K562 (cell line): ENCODE measurements around the gene MYO16. TPM values are rescaled to one million over a fixed set of nuclear protein-coding genes. Genes with fewer than 3 reads are reported as not detected.

Experiments used
- ATAC-seq: fragments of 200-7000 bp; cut with Tn5 transposase; 3 replicates; pipeline ENCODE4 v1.9.1; 2020; ENCODE audit warnings: moderate library complexity
- BruUV-seq: library from RNA; stranded (reverse); fragments of 400-500 nt; replicated peaks from 2 replicates; lab custom pipeline; 2021; lab: Mats Ljungman, UMichigan
- CTCF ChIA-PET: fragments of 300-600 bp; formaldehyde crosslinking; extraction: SDS; loops from one replicate; lab custom pipeline; 2021; ENCODE audit warnings: low intra/inter-chr PET ratio; lab: Yijun Ruan, JAX
- POLR2A ChIA-PET: fragments of 300-600, 350-650 bp; sonication (Branson Sonifier 250); formaldehyde crosslinking; extraction: SDS; loops from one replicate; lab custom pipeline; 2021; ENCODE audit warnings: antibody characterized with exemption, inconsistent platforms; lab: Yijun Ruan, JAX
- DNase-seq, 4 experiments: peaks; one replicate each; pipeline versions ENCODE4 v3.0.0 to v3.0.0-alpha.2; 2011 to 2018; ENCODE audit warnings: low spot score in 3 of 4, mixed read lengths in 3 of 4; ENCODE audit errors: extremely low read depth in 1 of 4
- FAIRE-seq: peaks from 2 replicates; lab custom pipeline; 2011; peaks lifted over from hg19 to GRCh38; lab: Jason Lieb, UNC
- H2AFZ ChIP-seq: 2 replicates; pipeline ENCODE4 v1.6.0; 2011; ENCODE audit warnings: low read depth, low read length, control low read depth, inconsistent platforms
- H3K27ac ChIP-seq: fragments of 200-600 bp; 3 replicates; pipeline ENCODE4 v1.8.0; 2011; ENCODE audit warnings: low read depth, mild to moderate bottlenecking, control low read depth, inconsistent platforms, low read length, moderate library complexity, mixed read lengths; ENCODE audit errors: extremely low read depth
- H3K27me3 ChIP-seq, 2 experiments: fragments of 300-600 bp in 1 of 2; 2 replicates in 1 of 2; 3 replicates in 1 of 2; pipeline versions ENCODE4 v1.6.0 to v1.8.0; 2011; ENCODE audit warnings: inconsistent platforms in 2 of 2, low read length in 2 of 2, mild to moderate bottlenecking in 1 of 2, mixed read lengths in 1 of 2, moderate library complexity in 1 of 2; ENCODE audit not compliant: control insufficient read depth in 2 of 2, insufficient read depth in 2 of 2
- H3K36me3 ChIP-seq: fragments of 300-600 bp; 3 replicates; pipeline ENCODE4 v1.8.0; 2011; ENCODE audit warnings: mild to moderate bottlenecking, low read length, inconsistent platforms; ENCODE audit not compliant: control insufficient read depth, insufficient read depth
- H3K4me1 ChIP-seq, 2 experiments: fragments of 200-600 bp in 1 of 2; replicated peaks in 1 of 2; 2 replicates in 1 of 2; 3 replicates in 1 of 2; pipeline versions ENCODE4 v1.5.1 to v1.8.0; 2011; ENCODE audit warnings: inconsistent platforms in 2 of 2, low read length in 2 of 2, mild to moderate bottlenecking in 1 of 2, mixed read lengths in 1 of 2, moderate library complexity in 1 of 2; ENCODE audit not compliant: control insufficient read depth in 2 of 2, insufficient read depth in 2 of 2
- H3K4me2 ChIP-seq: 2 replicates; pipeline ENCODE4 v1.6.1; 2011; ENCODE audit warnings: low read length, control low read depth, inconsistent platforms, mixed read lengths; ENCODE audit not compliant: insufficient read depth
- H3K4me3 ChIP-seq: fragments of 200-600 bp; sonication (generic), shearing (Covaris generic); 2 replicates; pipeline ENCODE4 v1.5.1; 2016; ENCODE audit warnings: control low read depth, inconsistent platforms
- H3K79me2 ChIP-seq: fragments of 200-600 bp; 3 replicates; pipeline ENCODE4 v1.8.0; 2011; ENCODE audit warnings: low read length, inconsistent platforms; ENCODE audit not compliant: control insufficient read depth, insufficient read depth
- H3K9ac ChIP-seq, 2 experiments: 2 replicates each; pipeline versions ENCODE4 v1.6.0 to v1.6.1; 2011; ENCODE audit warnings: low read depth in 2 of 2, low read length in 2 of 2, control low read depth in 1 of 2, inconsistent platforms in 1 of 2, mild to moderate bottlenecking in 1 of 2, mixed read lengths in 1 of 2; ENCODE audit not compliant: insufficient read depth in 1 of 2
- H3K9me1 ChIP-seq: one replicate; pipeline ENCODE4 v1.6.0; 2011; ENCODE audit warnings: inconsistent platforms, mild to moderate bottlenecking, low read length, moderate library complexity; ENCODE audit not compliant: control insufficient read depth, insufficient read depth
- H3K9me3 ChIP-seq: replicated peaks from 2 replicates; pipeline ENCODE4 v1.5.1; 2011; ENCODE audit warnings: low read depth, low read length, inconsistent platforms; ENCODE audit not compliant: control insufficient read depth, insufficient read depth
- H4K20me1 ChIP-seq: replicated peaks from 2 replicates; pipeline ENCODE4 v1.6.1; 2011; ENCODE audit warnings: low read length, inconsistent platforms, mixed read lengths; ENCODE audit not compliant: control insufficient read depth, insufficient read depth
- ATF3 ChIP-seq, 2 experiments: fragments of 450-650 bp in 1 of 2; sonication (generic) in 1 of 2; formaldehyde crosslinking in 1 of 2; IDR thresholded peaks in 1 of 2; conservative IDR thresholded peaks in 1 of 2; 2 replicates each; pipeline versions ENCODE4 v1.6.1 to v1.8.1; 2016 to 2023; ENCODE audit warnings: mild to moderate bottlenecking in 2 of 2, moderate library complexity in 2 of 2, inconsistent platforms in 1 of 2, missing genetic modification reagents in 1 of 2
- E2F1 ChIP-seq: sonication (generic); formaldehyde crosslinking; IDR thresholded peaks from 2 replicates; pipeline ENCODE4 v1.8.1; 2023; ENCODE audit warnings: mild to moderate bottlenecking, missing genetic modification reagents, moderate library complexity
- EZH2 ChIP-seq: IDR thresholded peaks from 2 replicates; pipeline ENCODE4 v1.6.1; 2012; ENCODE audit warnings: low read depth, mild to moderate bottlenecking, inconsistent platforms, low read length, borderline replicate concordance
- GTF3C2 ChIP-seq: IDR thresholded peaks from 3 replicates; pipeline ENCODE4 v1.6.1; 2011; ENCODE audit warnings: borderline replicate concordance, mild to moderate bottlenecking, moderate library complexity; ENCODE audit not compliant: insufficient read length; ENCODE audit errors: extremely low read depth
- KLF10 ChIP-seq: fragments of 250-450 bp; sonication (Bioruptor Pico); IDR thresholded peaks from 2 replicates; pipeline ENCODE4 v1.6.1; 2021; ENCODE audit warnings: matching md5 sums
- NCOA1 ChIP-seq: fragments of 450-650 bp; IDR thresholded peaks from 2 replicates; pipeline ENCODE4 v1.6.1; 2016; ENCODE audit warnings: low read depth
- NELFE ChIP-seq: IDR thresholded peaks from 2 replicates; pipeline ENCODE4 v1.6.1; 2011; ENCODE audit warnings: mild to moderate bottlenecking; ENCODE audit not compliant: insufficient read depth, insufficient read length
- PHB2 ChIP-seq: fragments of 450-650 bp; IDR thresholded peaks from 2 replicates; pipeline ENCODE4 v1.6.1; 2017; ENCODE audit warnings: low read depth
- TCF7 ChIP-seq: sonication (generic); IDR thresholded peaks from 2 replicates; pipeline ENCODE4 v1.6.1; 2016; ENCODE audit warnings: antibody characterized with exemption, borderline replicate concordance
- ZFP30 ChIP-seq: fragments of 250-450 bp; sonication (Bioruptor Pico); IDR thresholded peaks from 2 replicates; pipeline ENCODE4 v1.8.0; 2022; ENCODE audit warnings: moderate library complexity, mild to moderate bottlenecking, inconsistent platforms, borderline replicate concordance
- ZNF197 ChIP-seq: fragments of 200-800 bp; sonication (Bioruptor generic); IDR thresholded peaks from 2 replicates; pipeline ENCODE4 v1.6.1; 2016; ENCODE audit warnings: low read depth, missing genetic modification characterization, missing compliant biosample characterization
- WGBS: fragments of 100-300 bp; shearing (Covaris generic); methylation state at CpG from one replicate; pipeline ENCODE4 v1.1.6; 2016; ENCODE audit warnings: low coverage, mixed read lengths; ENCODE audit not compliant: insufficient coverage; ENCODE audit errors: missing lambda C conversion rate; 5-methylcytosine and 5-hydroxymethylcytosine counted together
- in situ Hi-C: fragments of 300-500 bp; cut with MboI; formaldehyde crosslinking; loops from 4 replicates; pipeline ENCODE4 v1.15.0; 2018; ENCODE audit warnings: inconsistent platforms, mixed read lengths
- intact Hi-C: fragments of 100-400 bp; cut with micrococcal nuclease; formaldehyde crosslinking; loops from 2 replicates; pipeline ENCODE4 v1.14.2; 2022
- polyA plus RNA-seq, 8 experiments: library from polyadenylated mRNA; depleted of rRNA in 4 of 8; stranded (reverse) in 5 of 8; unstranded in 3 of 8; fragments of >200 nt; fragmentation: Nextera tagmentation in 2 of 8; fragmentation: Illumina TruSeq in 1 of 8; extraction: Ambion mirVana in 2 of 8; extraction: Trizol in 1 of 8; gene quantifications; 2 replicates each; pipeline versions ENCODE4 v1.2.1 to v1.2.3, GENCODE V29; 2011 to 2014; ENCODE audit warnings: inconsistent platforms in 1 of 8, missing spikeins in 1 of 8
- total RNA-seq, 7 experiments: library from RNA; depleted of rRNA in 6 of 7; stranded (reverse); fragments of >200 nt in 6 of 7; fragmentation: Illumina TruSeq in 2 of 7; extraction: Trizol in 2 of 7; gene quantifications; 2 replicates each; pipeline versions ENCODE4 v1.2.1 to v1.2.3, GENCODE V29; 2011 to 2021; ENCODE audit warnings: low replicate concordance in 1 of 7
- TF ChIP-seq, protein P1 (sequence below): fragments of 250-450 bp; sonication (Bioruptor Pico); IDR thresholded peaks from 2 replicates; pipeline ENCODE4 v1.8.0; 2021; ENCODE audit warnings: borderline replicate concordance, mild to moderate bottlenecking, moderate library complexity; ENCODE audit not compliant: poor library complexity, severe bottlenecking
- TF ChIP-seq, protein P2 (sequence below): IDR thresholded peaks from 3 replicates; pipeline ENCODE4 v1.6.1; 2011; ENCODE audit warnings: borderline replicate concordance, mild to moderate bottlenecking; ENCODE audit not compliant: insufficient read length, insufficient read depth
- TF ChIP-seq, protein P3 (sequence below): fragments of 250-450 bp; sonication (Bioruptor Pico); IDR thresholded peaks from 2 replicates; pipeline ENCODE4 v1.5.0; 2021

Gene MYO16
- total and polyA plus RNA-seq, 9 of the 15 experiments (the other 6 are each of a cell fraction or from before 2014, with no cell fraction given), result 4.3 to 45.7 (median 12.1) TPM

DNA sequence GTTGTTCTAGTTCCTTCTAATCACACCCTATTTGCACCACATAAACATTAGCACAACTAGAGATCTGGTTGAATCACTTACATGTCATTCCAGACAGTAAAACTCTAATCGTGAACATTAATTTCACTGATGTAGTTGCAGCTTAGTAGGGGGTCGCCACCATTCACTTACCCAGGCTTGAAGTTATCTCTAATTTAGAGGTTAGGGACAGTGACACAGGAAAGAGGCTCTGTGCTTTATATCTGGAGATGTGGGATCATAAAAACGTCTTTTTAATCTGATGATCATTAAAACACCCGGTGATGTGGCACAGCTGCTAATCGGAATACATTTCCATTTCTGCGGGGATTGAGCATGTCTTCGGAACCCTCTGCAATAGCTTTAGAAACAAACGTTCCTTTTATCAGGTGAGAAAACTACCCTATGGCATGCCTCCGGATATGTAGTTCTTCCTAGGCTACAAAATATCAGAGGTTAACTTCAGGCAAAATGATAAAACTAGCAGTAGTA lies 523.0 kb downstream of the MYO16 start:
- in situ Hi-C loops (no loop called here), intact Hi-C loops (no loop called here)
- Histone ChIP-seq H3K4me3 (no peak overlapping the region), H3K4me1 (no peaks in the 10 kb centered on the region), H3K9ac (no peak overlapping the region), H3K9me1 (no peaks in the 10 kb centered on the region), H4K20me1 (no peaks in the 10 kb centered on the region), H3K27ac (no peak overlapping the region), H3K27me3 (no peaks in the 10 kb centered on the region), H3K36me3 (no peaks in the 10 kb centered on the region), H2AFZ (no peak overlapping the region), H3K4me2 (no peak overlapping the region), H3K9me3 (no peaks in the 10 kb centered on the region), H3K79me2 (no peaks in the 10 kb centered on the region)
- DNase-seq, result no peak
- WGBS, result 21% methylated on average over 8 of the region's 9 CpGs
- ChIA-PET POLR2A (no interaction called here), CTCF (no interaction called here)
- ATAC-seq, result no peak
- no peak for TF ChIP-seq TCF7
- no peak for TF ChIP-seq ZNF197 (CRISPR knock-in tag)
- TF ChIP-seq, protein P1, sequence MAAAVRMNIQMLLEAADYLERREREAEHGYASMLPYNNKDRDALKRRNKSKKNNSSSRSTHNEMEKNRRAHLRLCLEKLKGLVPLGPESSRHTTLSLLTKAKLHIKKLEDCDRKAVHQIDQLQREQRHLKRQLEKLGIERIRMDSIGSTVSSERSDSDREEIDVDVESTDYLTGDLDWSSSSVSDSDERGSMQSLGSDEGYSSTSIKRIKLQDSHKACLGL, result no peak
- no peak for TF ChIP-seq NELFE
- no peak for TF ChIP-seq GTF3C2
- no peak for TF ChIP-seq PHB2
- TF ChIP-seq EZH2, result no peak
- no peak for TF ChIP-seq KLF10 (CRISPR knock-in tag)
- TF ChIP-seq E2F1 (CRISPR knock-in tag), result no peak
- TF ChIP-seq ZFP30 (CRISPR knock-in tag), result no peak
- no peak for TF ChIP-seq ATF3 (IDR thresholded peaks at IDR 0.05)
- TF ChIP-seq ATF3 (CRISPR knock-in tag; conservative IDR thresholded peaks at IDR 0.05), result no peak
- TF ChIP-seq, protein P2, sequence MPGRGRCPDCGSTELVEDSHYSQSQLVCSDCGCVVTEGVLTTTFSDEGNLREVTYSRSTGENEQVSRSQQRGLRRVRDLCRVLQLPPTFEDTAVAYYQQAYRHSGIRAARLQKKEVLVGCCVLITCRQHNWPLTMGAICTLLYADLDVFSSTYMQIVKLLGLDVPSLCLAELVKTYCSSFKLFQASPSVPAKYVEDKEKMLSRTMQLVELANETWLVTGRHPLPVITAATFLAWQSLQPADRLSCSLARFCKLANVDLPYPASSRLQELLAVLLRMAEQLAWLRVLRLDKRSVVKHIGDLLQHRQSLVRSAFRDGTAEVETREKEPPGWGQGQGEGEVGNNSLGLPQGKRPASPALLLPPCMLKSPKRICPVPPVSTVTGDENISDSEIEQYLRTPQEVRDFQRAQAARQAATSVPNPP, result no peak
- TF ChIP-seq, protein P3, sequence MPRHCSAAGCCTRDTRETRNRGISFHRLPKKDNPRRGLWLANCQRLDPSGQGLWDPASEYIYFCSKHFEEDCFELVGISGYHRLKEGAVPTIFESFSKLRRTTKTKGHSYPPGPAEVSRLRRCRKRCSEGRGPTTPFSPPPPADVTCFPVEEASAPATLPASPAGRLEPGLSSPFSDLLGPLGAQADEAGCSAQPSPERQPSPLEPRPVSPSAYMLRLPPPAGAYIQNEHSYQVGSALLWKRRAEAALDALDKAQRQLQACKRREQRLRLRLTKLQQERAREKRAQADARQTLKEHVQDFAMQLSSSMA (CRISPR knock-in tag), result no peak
- no peak for TF ChIP-seq NCOA1
- BruUV-seq, result no TSS peak
- FAIRE-seq, result no peak
